Brain microvascular endothelial cell (primary cell): ENCODE results near the gene INPP5D.

Experiments used
- DNase-seq: peaks from one replicate; pipeline ENCODE4 v3.0.0-alpha.2; 2020
- H3K27ac ChIP-seq: fragments of 250-450 bp; sonication (Bioruptor Pico); 2 replicates; pipeline ENCODE4 v1.5.1; 2020; ENCODE audit warnings: mild to moderate bottlenecking, moderate library complexity
- H3K27me3 ChIP-seq: fragments of 250-450 bp; sonication (Bioruptor Pico); replicated peaks from 2 replicates; pipeline ENCODE4 v1.5.1; 2020; ENCODE audit warnings: mild to moderate bottlenecking
- H3K36me3 ChIP-seq: fragments of 250-450 bp; sonication (Bioruptor Pico); replicated peaks from 2 replicates; pipeline ENCODE4 v1.5.1; 2020; ENCODE audit warnings: mild to moderate bottlenecking
- H3K4me3 ChIP-seq: 2 replicates; pipeline ENCODE4 v1.5.1; 2011; ENCODE audit warnings: low read depth, mild to moderate bottlenecking, control low read depth, low read length, moderate library complexity
- in situ Hi-C: cut with HindIII; loops from 2 replicates; pipeline ENCODE4 v1.10.0; 2017; ENCODE audit warnings: low sequenced_read_pairs, low pct_ligation_motif_present
- TF ChIP-seq, protein P1 (sequence below): IDR thresholded peaks from 2 replicates; pipeline ENCODE4 v1.5.1; 2011; ENCODE audit warnings: low read depth, mild to moderate bottlenecking, moderate library complexity, low read length, control low read depth, inconsistent platforms; ENCODE audit errors: missing control alignments

INPP5D gene

DNA sequence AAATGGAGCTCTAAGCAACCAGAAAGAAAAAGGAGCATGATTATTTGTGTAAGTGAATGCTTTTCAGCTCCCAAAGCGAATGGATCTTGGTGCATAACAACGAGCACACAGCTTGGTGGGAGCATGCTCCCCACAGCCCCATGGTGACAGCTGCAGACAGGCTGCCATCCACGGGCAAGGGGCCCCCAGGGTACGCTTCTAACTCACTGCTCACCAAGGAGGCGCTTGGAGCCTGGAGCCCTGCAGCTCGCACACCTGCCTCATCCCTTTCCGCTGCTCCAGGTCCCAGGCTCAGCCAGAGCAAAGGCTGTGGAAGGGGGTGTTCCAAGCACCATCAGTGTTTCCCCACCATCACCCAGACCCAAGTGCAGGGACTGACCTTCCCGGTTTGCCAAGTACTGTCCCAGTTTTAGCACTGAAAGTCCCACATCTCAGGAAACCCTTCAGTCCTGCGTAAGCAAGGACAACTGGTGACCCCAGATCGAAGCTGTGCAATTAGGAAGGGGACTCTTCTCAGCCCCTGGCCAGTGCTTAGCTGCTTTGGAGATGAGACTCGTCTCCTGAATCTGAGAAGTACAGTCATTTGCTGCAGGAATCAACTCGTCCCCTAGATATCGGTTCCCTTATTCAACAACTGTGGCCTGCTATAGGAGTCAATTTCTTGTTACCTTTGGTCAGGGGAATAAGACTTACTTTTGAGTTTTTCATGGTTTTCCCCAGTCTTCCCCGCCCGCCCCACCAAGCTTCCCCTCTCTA lies 141.3 kb downstream of the INPP5D start:
- TF ChIP-seq, protein P1, sequence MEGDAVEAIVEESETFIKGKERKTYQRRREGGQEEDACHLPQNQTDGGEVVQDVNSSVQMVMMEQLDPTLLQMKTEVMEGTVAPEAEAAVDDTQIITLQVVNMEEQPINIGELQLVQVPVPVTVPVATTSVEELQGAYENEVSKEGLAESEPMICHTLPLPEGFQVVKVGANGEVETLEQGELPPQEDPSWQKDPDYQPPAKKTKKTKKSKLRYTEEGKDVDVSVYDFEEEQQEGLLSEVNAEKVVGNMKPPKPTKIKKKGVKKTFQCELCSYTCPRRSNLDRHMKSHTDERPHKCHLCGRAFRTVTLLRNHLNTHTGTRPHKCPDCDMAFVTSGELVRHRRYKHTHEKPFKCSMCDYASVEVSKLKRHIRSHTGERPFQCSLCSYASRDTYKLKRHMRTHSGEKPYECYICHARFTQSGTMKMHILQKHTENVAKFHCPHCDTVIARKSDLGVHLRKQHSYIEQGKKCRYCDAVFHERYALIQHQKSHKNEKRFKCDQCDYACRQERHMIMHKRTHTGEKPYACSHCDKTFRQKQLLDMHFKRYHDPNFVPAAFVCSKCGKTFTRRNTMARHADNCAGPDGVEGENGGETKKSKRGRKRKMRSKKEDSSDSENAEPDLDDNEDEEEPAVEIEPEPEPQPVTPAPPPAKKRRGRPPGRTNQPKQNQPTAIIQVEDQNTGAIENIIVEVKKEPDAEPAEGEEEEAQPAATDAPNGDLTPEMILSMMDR, result no peak
- no peak overlapping the region for H3K4me3 ChIP-seq
- H3K27ac ChIP-seq, result no peak overlapping the region
- no peaks in the 10 kb centered on the region for H3K36me3 ChIP-seq
- no peaks in the 10 kb centered on the region for H3K27me3 ChIP-seq
- in situ Hi-C loops, result no loop called here
- no peak for DNase-seq

DNA sequence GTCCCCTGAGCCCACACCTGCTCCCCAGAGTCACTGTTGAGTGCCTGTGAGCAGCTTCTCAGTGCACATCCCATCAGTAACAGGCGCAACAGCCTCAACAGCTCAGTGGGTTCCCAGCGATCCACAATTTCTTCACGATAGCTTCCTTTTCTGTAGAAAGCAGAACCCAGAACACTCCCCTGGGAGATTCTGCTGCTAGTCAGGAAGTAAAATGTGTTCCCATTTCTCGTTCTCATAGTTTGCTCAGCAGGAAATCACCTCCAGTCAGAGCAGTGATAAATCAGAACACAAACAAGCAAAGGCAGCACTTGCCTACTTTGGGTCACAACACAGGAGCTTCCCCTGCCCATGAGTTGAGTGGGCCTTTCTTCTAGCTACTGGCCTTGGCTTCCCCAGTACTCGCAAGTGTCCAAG lies 142.4 kb downstream of the INPP5D start:
- TF ChIP-seq, protein P1, result no peak
- in situ Hi-C loops, result no loop called here
- Histone ChIP-seq H3K4me3 (no peak overlapping the region), H3K27ac (no peak overlapping the region), H3K36me3 (no peaks in the 10 kb centered on the region), H3K27me3 (no peaks in the 10 kb centered on the region)
- DNase-seq, result no peak

DNA sequence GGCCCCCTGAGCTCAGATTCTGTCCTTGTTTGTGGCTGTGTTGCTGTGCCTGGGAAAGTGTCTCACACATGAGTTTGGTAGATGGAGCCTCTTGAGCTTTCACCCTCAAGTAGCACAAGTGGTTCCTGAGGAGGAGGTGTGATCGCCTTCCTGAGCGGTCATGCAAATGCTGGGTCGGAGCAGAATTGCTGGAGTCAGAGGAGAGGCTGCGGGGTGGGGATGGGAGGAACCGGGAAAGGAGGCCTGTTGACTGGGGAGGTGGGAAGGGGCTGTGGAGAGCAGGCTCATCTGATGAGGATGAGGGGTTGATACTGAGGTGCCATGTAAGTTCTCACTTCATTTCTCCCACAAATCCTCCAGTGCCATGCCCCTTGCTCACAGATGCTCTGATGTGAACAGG lies 142.9 kb downstream of the INPP5D start:
- Histone ChIP-seq H3K27ac (no peak overlapping the region), H3K27me3 (no peaks in the 10 kb centered on the region), H3K4me3 (no peak overlapping the region), H3K36me3 (no peaks in the 10 kb centered on the region)
- in situ Hi-C loops, result no loop called here
- no peak for DNase-seq
- TF ChIP-seq, protein P1, result no peak

DNA sequence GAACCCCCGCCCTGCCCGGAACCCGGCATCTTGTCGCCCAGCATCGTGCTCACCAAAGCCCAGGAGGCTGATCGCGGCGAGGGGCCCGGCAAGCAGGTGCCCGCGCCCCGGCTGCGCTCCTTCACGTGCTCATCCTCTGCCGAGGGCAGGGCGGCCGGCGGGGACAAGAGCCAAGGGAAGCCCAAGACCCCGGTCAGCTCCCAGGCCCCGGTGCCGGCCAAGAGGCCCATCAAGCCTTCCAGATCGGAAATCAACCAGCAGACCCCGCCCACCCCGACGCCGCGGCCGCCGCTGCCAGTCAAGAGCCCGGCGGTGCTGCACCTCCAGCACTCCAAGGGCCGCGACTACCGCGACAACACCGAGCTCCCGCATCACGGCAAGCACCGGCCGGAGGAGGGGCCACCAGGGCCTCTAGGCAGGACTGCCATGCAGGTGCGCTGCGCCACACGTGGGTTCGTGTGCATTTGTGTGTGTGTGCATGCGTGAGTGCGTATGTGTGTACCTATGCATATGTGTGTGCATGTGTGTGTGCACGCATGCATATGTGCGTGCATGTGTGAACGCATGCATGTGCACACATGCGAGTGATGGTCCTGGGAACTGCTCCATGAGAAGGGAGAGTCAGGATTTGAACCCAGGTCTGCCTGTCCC lies 144.3 kb downstream of the INPP5D start:
- TF ChIP-seq, protein P1, result no peak
- in situ Hi-C loops, result no loop called here
- no peak overlapping the region for H3K4me3 ChIP-seq
- H3K27ac ChIP-seq, result no peak overlapping the region
- H3K27me3 ChIP-seq, result no peaks in the 10 kb centered on the region
- DNase-seq, result no peak
- no peaks in the 10 kb centered on the region for H3K36me3 ChIP-seq

DNA sequence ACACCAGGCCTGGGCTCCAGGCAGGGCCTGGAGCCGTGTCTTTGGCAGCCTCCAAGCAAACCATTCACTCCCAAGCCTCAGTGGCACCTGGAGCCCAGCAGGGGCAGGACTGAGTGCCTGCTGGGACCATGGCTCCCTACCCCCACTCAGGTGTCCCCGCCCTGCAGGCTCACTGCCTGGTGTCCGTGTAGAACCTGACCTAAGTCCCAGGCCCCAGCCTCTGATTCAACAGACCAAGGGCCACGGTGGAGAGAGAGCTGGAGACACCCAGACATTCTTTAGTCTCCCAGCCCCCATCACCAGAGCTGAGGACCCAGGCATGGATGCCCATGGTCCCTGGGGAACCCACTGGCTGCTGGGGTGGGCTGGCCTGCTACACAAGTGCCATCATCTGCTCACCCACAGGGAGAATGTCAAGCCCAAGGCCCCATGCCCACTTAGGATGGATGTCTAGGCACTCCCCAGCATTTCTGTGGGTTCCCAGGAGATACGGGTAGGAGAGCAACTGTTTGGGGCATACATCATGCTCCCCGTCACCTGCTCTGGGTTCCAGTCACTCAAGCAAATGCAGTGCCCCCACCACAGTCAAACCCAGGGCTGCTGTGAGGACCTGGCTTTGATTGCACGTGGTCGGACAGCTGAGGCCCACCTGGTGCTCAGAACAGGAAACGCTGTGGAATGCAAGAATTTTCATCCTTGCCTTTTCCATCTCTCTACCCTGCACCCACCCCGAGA lies 148.4 kb downstream of the INPP5D start:
- no peaks in the 10 kb centered on the region for H3K27me3 ChIP-seq
- no peak for DNase-seq
- no peak overlapping the region for H3K27ac ChIP-seq
- no peaks in the 10 kb centered on the region for H3K36me3 ChIP-seq
- H3K4me3 ChIP-seq, result no peak overlapping the region
- in situ Hi-C loops, result no loop called here
- TF ChIP-seq, protein P1, result no peak
